Activated B cell treated with CpG ODN at 0.5 μM for 24 hours (primary cell): Measurements from ENCODE around the gene NME8. TPM values are rescaled to one million over a fixed set of nuclear protein-coding genes. Genes with fewer than 3 reads are reported as not detected.

Experiments used
- ATAC-seq: fragments of 200-7000 bp; cut with Tn5 transposase; one replicate; pipeline ENCODE4 v1.10.0; 2021; ENCODE audit warnings: low read depth, mild to moderate bottlenecking, moderate library complexity
- CTCF ChIA-PET: fragments of 350-600 bp; sonication (Branson Sonifier 250); formaldehyde crosslinking; loops from one replicate; lab custom pipeline; 2021; ENCODE audit warnings: antibody characterized with exemption; lab: Charles Lee
- POLR2A ChIA-PET: fragments of 350-600 bp; sonication (Branson Sonifier 250); formaldehyde crosslinking; loops from one replicate; lab custom pipeline; 2021; ENCODE audit warnings: antibody characterized with exemption; lab: Charles Lee
- DNase-seq: peaks from one replicate; pipeline ENCODE4 v3.0.0; 2022
- H3K27ac Mint-ChIP-seq: one replicate; pipeline ENCODE4 v1.8.0; 2020; ENCODE audit warnings: mixed read lengths
- H3K27me3 Mint-ChIP-seq: one replicate; pipeline ENCODE4 v1.8.0; 2021; ENCODE audit warnings: mixed read lengths
- H3K36me3 Mint-ChIP-seq: one replicate; pipeline ENCODE4 v1.8.0; 2021; ENCODE audit warnings: low read depth, mixed read lengths
- H3K4me1 Mint-ChIP-seq: one replicate; pipeline ENCODE4 v1.8.0; 2021; ENCODE audit warnings: mixed read lengths
- H3K4me3 Mint-ChIP-seq: one replicate; pipeline ENCODE4 v1.8.0; 2020; ENCODE audit warnings: mild to moderate bottlenecking, mixed read lengths
- H3K9me3 Mint-ChIP-seq: one replicate; pipeline ENCODE4 v1.8.0; 2020; ENCODE audit warnings: mixed read lengths
- CTCF ChIP-seq: fragments of 200-600 bp; IDR thresholded peaks from one replicate; pipeline ENCODE4 v1.8.0; 2022; ENCODE audit warnings: antibody characterized with exemption, mild to moderate bottlenecking
- intact Hi-C: fragments of 100-400 bp; cut with micrococcal nuclease; formaldehyde crosslinking; loops from one replicate; pipeline ENCODE4 v1.15.1; 2024
- total RNA-seq: library from RNA; stranded (reverse); gene quantifications from 2 replicates; pipeline ENCODE4 v1.2.3, GENCODE V29; 2022

The NME8 gene
- total RNA-seq, 1 donor from 2014 or later = not detected

DNA sequence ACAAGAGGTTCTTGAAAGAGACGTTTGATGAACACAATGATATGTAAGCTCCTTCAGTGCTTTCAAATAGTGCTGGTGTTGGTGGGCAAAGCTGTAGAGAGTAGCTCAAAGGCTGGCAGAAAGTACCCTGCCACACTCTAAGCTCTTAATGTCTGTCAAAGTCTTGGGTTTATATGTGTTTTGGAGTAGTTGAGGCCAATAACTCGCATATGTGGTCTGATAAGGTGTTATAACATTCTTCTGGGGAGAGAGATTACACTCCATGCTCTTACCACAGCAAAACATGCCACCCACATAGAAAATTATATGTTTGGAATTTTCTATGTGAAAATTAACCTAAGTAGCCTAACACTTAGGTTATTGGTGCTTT, 30.8 kb upstream of the NME8 start:
- DNase-seq = no peak
- no peak overlapping the region for H3K27ac Mint-ChIP-seq
- H3K27me3 Mint-ChIP-seq = no peaks in the 10 kb centered on the region
- H3K36me3 Mint-ChIP-seq = no peaks in the 10 kb centered on the region
- peaks cover 4% of the 10 kb centered on the region for H3K4me1 Mint-ChIP-seq
- no peak for ATAC-seq
- no peaks in the 10 kb centered on the region for H3K9me3 Mint-ChIP-seq
- ChIA-PET POLR2A (no interaction called here), CTCF (interaction anchor here (1.3 kb wide), 1 partner anchor 13 kb away, joined by 3 read pairs; no protein-coding TSS in a partner anchor)
- H3K4me3 Mint-ChIP-seq = no peak overlapping the region
- TF ChIP-seq CTCF = no peak
- intact Hi-C loops = no loop called here

GRCh38 chr7:37817996-37818720, 30.2 kb upstream of the NME8 start:
- ATAC-seq = no peak
- ChIA-PET POLR2A (no interaction called here), CTCF (interaction anchor here (1.3 kb wide), 1 partner anchor 14 kb away, joined by 3 read pairs; no protein-coding TSS in a partner anchor)
- peaks cover 4% of the 10 kb centered on the region for H3K4me1 Mint-ChIP-seq
- H3K9me3 Mint-ChIP-seq = no peaks in the 10 kb centered on the region
- no peak for TF ChIP-seq CTCF
- intact Hi-C loops = no loop called here
- no peak overlapping the region for H3K27ac Mint-ChIP-seq
- DNase-seq = no peak
- H3K4me3 Mint-ChIP-seq = no peak overlapping the region
- H3K36me3 Mint-ChIP-seq = no peaks in the 10 kb centered on the region
- no peaks in the 10 kb centered on the region for H3K27me3 Mint-ChIP-seq

- Mint-ChIP-seq H3K4me3 (no peak overlapping the region), H3K4me1 (peaks cover 11% of the 10 kb centered on the region), H3K27me3 (no peaks in the 10 kb centered on the region), H3K27ac (no peak overlapping the region), H3K36me3 (no peaks in the 10 kb centered on the region), H3K9me3 (no peaks in the 10 kb centered on the region)
- CTCF ChIA-PET = interaction anchor here (1.1 kb wide), 1 partner anchor 211 kb away, joined by 3 read pairs; no protein-coding TSS in a partner anchor
- intact Hi-C loops = no loop called here
- DNase-seq (no peak), ATAC-seq (no peak)
- TF ChIP-seq CTCF = no peak
- POLR2A ChIA-PET = no interaction called here
These were observed 27.5 kb upstream of the NME8 start for GRCh38 chr7:37820708-37821468.

GRCh38 chr7:37822946-37823345, 25.5 kb upstream of the NME8 start:
- ChIA-PET POLR2A (no interaction called here), CTCF (no interaction called here)
- no peak overlapping the region for H3K4me3 Mint-ChIP-seq
- H3K27ac Mint-ChIP-seq = no peak overlapping the region
- H3K27me3 Mint-ChIP-seq = peaks cover 1% of the 10 kb centered on the region
- DNase-seq (no peak), ATAC-seq (no peak)
- H3K9me3 Mint-ChIP-seq = no peaks in the 10 kb centered on the region
- no peaks in the 10 kb centered on the region for H3K36me3 Mint-ChIP-seq
- TF ChIP-seq CTCF = no peak
- intact Hi-C loops = no loop called here
- peaks cover 13% of the 10 kb centered on the region for H3K4me1 Mint-ChIP-seq

- intact Hi-C loops = no loop called here
- Mint-ChIP-seq H3K9me3 (no peaks in the 10 kb centered on the region), H3K4me1 (peaks cover 13% of the 10 kb centered on the region), H3K27me3 (peaks cover 1% of the 10 kb centered on the region), H3K36me3 (no peaks in the 10 kb centered on the region), H3K27ac (no peak overlapping the region), H3K4me3 (no peak overlapping the region)
- POLR2A ChIA-PET = no interaction called here
- no peak for ATAC-seq
- no peak for TF ChIP-seq CTCF
- CTCF ChIA-PET = no interaction called here
- DNase-seq = no peak
These were observed 24.8 kb upstream of the NME8 start for GRCh38 chr7:37823557-37823956.
